Pancreas (tissue), 10 donors: ENCODE measurements around the gene CPN2. TPM values are rescaled to one million over a fixed set of nuclear protein-coding genes. Genes with fewer than 3 reads are reported as not detected.

ENCODE experiments used
- ATAC-seq, 4 donors: fragments of 200-7000 bp; cut with Tn5 transposase; one replicate each; pipeline versions ENCODE4 v1.8.0 to v1.9.1; 2020; ENCODE audit warnings: mild to moderate bottlenecking in 4 of 4, moderate library complexity in 4 of 4
- DNase-seq, 6 donors: peaks; one replicate each; pipeline ENCODE4 v3.0.0-alpha.2; 2020
- FAIRE-seq: peaks from 2 replicates; lab custom pipeline; 2012; peaks lifted over from hg19 to GRCh38; lab: Jason Lieb, UNC
- H3K27ac ChIP-seq, 4 donors: fragments of 200-600 bp; sonication (generic); 1 replicate in 3 of 4; 2 replicates in 1 of 4; pipeline versions ENCODE4 v1.5.0 to v1.8.0; 2020
- H3K27me3 ChIP-seq, 4 donors: fragments of 200-600 bp; one replicate each; pipeline ENCODE4 v1.8.0; 2021
- H3K36me3 ChIP-seq, 3 donors: fragments of 200-600 bp; sonication (generic) in 1 of 3; one replicate each; pipeline versions ENCODE4 v1.5.0 to v1.8.0; 2020 to 2021
- H3K4me1 ChIP-seq, 3 donors: fragments of 200-600 bp; one replicate each; pipeline ENCODE4 v1.8.0; 2021
- H3K4me3 ChIP-seq, 4 donors: fragments of 200-600 bp; sonication (generic) in 2 of 4; one replicate each; pipeline versions ENCODE4 v1.5.0 to v1.8.0; 2020 to 2021
- H3K9me3 ChIP-seq, 4 donors: fragments of 200-600 bp; one replicate each; pipeline ENCODE4 v1.8.0; 2021
- WGBS, 2 donors: extraction: QIAGEN DNeasy Blood & Tissue Kit; methylation state at CpG; one replicate each; pipeline ENCODE4 v1.1.7; 2013; 5-methylcytosine and 5-hydroxymethylcytosine counted together
- intact Hi-C, 3 donors: fragments of 100-400 bp; cut with DNase I; formaldehyde crosslinking; loops; one replicate each; pipeline versions ENCODE4 v1.11.1 to v1.14.2; 2022
- polyA plus RNA-seq, 2 donors: library from polyadenylated mRNA; stranded (reverse); fragments of 200-250 nt; gene quantifications; one replicate each; pipeline ENCODE4 v1.2.3, GENCODE V29; 2013
- total RNA-seq, 6 donors: library from RNA; stranded (reverse); fragmentation: NEBNext Ultra II Directional in 4 of 6; extraction: Animal tissue kit (Norgen Biotek cat#: 25700) in 4 of 6; gene quantifications; one replicate each; pipeline versions ENCODE4 v1.2.1 to v1.2.4, GENCODE V29; 2021 to 2023
- TF ChIP-seq, protein P1 (sequence below), 4 donors: fragments of 200-600 bp; sonication (generic) in 3 of 4; IDR thresholded peaks; one replicate each; pipeline versions ENCODE4 v1.5.0 to v1.8.0; 2021; ENCODE audit warnings: antibody characterized with exemption in 4 of 4
- donor health status: healthy with polysubstance abuse.
- donor health status: DM: no; HTN: no; CAD: no; lungs with moderate emphysema.
- donor health status: DM: no; HTN: no; CAD: no.
- donor health status: control.
- donor health status: control.
- donor health status: Bipolar disorder and iron deficiency.
- donor health status: DM: yes; HTN: yes; CAD: no.
- donor health status: DM: no; HTN: no; CAD: no.
- donor health status: DM: no; HTN: no; CAD: no.
- donor health status: DM: yes; HTN: yes; CAD: no.

The CPN2 gene
- total and polyA plus RNA-seq, 8 donors = 0.09 TPM; not detected in 7

DNA sequence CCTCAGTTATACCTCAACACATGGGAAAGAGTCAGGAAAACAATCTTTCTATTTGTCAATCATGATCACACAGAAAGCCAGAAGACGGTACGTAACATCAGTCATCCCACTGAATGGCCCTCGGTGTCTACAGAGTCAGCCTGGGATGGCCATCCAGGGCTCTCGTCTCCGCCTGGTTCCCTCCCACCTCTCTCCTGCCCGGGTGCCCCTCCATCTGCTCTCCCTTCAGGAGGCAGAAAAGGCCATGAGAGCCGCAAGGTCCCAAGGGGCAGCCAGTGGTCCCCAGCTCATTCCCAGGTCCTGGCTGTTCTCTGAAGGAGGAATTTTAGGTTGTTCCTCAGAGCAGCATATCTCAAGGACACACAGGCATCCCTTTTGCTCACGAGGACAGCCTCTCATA, 22.8 kb upstream of the CPN2 start:
- ATAC-seq = no peak
- TF ChIP-seq, protein P1, sequence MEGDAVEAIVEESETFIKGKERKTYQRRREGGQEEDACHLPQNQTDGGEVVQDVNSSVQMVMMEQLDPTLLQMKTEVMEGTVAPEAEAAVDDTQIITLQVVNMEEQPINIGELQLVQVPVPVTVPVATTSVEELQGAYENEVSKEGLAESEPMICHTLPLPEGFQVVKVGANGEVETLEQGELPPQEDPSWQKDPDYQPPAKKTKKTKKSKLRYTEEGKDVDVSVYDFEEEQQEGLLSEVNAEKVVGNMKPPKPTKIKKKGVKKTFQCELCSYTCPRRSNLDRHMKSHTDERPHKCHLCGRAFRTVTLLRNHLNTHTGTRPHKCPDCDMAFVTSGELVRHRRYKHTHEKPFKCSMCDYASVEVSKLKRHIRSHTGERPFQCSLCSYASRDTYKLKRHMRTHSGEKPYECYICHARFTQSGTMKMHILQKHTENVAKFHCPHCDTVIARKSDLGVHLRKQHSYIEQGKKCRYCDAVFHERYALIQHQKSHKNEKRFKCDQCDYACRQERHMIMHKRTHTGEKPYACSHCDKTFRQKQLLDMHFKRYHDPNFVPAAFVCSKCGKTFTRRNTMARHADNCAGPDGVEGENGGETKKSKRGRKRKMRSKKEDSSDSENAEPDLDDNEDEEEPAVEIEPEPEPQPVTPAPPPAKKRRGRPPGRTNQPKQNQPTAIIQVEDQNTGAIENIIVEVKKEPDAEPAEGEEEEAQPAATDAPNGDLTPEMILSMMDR (IDR thresholded peaks at IDR 0.05) = no peak
- 61 to 69% methylated on average over 8 of the region's 8 CpGs for WGBS, 2 donors

DNA sequence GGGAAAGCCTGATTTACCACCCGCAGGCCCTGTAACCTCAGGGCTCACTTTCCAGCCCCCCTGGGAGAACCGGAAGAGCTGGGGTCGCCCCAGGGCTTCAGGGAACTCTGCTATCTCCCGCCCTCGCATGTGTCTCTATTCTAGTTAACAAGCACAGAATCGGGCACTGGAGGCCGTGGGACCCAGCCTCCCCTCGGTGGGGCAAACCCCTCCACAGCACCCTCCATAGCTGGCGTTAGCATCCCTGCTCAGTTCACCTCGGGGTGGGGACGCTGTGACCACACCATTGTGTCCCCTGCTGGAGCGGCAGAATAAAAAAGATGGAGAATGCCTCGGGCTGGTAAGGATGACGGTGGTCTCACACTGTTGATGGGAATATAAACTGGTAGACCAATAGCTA, 21.9 kb upstream of the CPN2 start:
- FAIRE-seq = no peak
- intact Hi-C loops = no loop called here
- no peak overlapping the region for H3K4me3 ChIP-seq
- no peaks in the 10 kb centered on the region for H3K36me3 ChIP-seq
- no peaks in the 10 kb centered on the region for H3K9me3 ChIP-seq
- TF ChIP-seq, protein P1 (IDR thresholded peaks at IDR 0.05) = no peak
- no peaks in the 10 kb centered on the region for H3K27me3 ChIP-seq
- WGBS, 2 donors = 75 to 84% methylated on average over 14 of the region's 14 CpGs
- no peak for DNase-seq
- ATAC-seq = no peak
- no peaks in the 10 kb centered on the region for H3K4me1 ChIP-seq
- H3K27ac ChIP-seq = no peak overlapping the region

More for the DNA sequence above, 22.8 kb upstream of the CPN2 start:
- Histone ChIP-seq H3K27me3 (no peaks in the 10 kb centered on the region), H3K27ac (no peak overlapping the region), H3K36me3 (no peaks in the 10 kb centered on the region), H3K4me3 (no peak overlapping the region), H3K4me1 (no peaks in the 10 kb centered on the region), H3K9me3 (no peaks in the 10 kb centered on the region)
- intact Hi-C loops = no loop called here
- FAIRE-seq (no peak), DNase-seq (no peak)

DNA sequence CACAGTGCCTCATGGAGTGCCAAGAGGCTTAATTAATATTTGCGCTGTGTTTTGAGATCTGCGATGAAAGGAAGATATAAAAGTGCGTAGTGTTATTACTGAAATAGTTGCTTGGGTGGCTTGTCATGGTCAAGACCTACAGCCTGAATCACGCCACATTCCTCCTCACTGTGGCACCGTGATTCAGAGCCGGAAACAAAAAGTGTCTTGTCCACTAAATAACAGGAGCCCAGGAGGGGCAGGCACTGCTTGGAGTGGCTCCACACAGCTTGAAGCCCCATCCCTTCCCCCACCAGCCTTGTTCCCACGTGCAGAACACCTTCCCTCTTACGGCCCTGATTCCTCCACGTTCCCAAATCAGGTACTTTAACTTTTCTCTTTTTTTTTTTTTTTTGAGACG, 19.6 kb upstream of the CPN2 start:
- TF ChIP-seq, protein P1 (IDR thresholded peaks at IDR 0.05) = no peak
- WGBS, 2 donors = 67 to 71% methylated on average over 9 to 10 of the region's 10 CpGs

DNA sequence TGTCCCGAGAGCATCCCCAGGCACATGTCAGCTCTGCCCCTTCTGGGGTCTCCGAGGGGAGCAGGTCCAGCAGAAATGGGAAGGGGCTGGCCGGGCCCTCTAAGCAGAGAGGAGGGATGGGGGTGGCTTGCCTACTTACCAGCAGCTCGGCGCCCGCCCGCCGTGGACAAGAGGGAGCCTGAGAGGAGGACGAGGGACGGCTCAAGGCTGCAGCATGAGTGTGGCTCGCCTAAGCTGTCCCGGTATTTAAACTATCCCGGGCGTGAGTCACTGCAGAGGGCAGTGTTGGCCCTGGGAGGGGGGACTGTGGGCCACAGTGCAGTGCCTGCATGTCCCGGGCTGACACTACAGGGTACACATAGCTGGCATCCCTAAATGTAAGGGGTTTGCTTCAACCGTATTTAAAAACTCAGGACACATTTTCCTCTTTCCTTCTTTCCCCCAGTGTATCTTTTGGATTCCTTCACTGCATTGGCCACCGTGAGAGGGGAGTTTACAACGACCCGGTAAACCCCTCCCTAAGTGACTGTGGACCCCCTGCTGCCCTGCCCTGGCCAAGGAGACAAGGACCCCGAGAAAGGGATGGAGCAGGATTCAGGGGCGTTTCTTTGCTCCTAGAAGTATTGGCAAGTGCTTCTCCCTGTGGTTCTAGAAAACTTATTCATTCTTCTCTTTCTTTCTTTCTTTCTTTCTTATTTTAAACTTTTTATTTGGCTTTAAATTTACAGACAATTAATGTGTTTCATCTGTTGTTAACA, 18.6 kb upstream of the CPN2 start, which contains the start of gene LRRC15:
Gene LRRC15 (minus strand): TSS at position 222 of the 758 bp plus-strand sequence. CDS start 8,700 bp downstream, outside the sequence.
- H3K27me3 ChIP-seq = no peaks in the 10 kb centered on the region
- ATAC-seq (peak in 3 of 4 donors; percentile 64 to 80 (median 74)), DNase-seq (peak in 1 of 6 donors; percentile 12), FAIRE-seq (no peak)
- no peaks in the 10 kb centered on the region for H3K36me3 ChIP-seq
- H3K9me3 ChIP-seq = no peaks in the 10 kb centered on the region
- H3K4me1 ChIP-seq = no peaks in the 10 kb centered on the region
- no peak within 1 kb of the TSS for H3K4me3 ChIP-seq
- 9 to 12% methylated on average over 21 of the region's 21 CpGs for WGBS, 2 donors
- intact Hi-C loops = no loop called here
- no peak within 1 kb of the TSS for H3K27ac ChIP-seq
- TF ChIP-seq, protein P1 (IDR thresholded peaks at IDR 0.05) = no peak

More for the DNA sequence above, 19.6 kb upstream of the CPN2 start:
- intact Hi-C loops = no loop called here
- no peaks in the 10 kb centered on the region for H3K4me1 ChIP-seq
- no peaks in the 10 kb centered on the region for H3K9me3 ChIP-seq
- H3K4me3 ChIP-seq = no peak overlapping the region
- FAIRE-seq = no peak
- no peak for DNase-seq
- H3K27ac ChIP-seq = no peak overlapping the region
- H3K27me3 ChIP-seq = no peaks in the 10 kb centered on the region
- no peaks in the 10 kb centered on the region for H3K36me3 ChIP-seq
- ATAC-seq = no peak

DNA sequence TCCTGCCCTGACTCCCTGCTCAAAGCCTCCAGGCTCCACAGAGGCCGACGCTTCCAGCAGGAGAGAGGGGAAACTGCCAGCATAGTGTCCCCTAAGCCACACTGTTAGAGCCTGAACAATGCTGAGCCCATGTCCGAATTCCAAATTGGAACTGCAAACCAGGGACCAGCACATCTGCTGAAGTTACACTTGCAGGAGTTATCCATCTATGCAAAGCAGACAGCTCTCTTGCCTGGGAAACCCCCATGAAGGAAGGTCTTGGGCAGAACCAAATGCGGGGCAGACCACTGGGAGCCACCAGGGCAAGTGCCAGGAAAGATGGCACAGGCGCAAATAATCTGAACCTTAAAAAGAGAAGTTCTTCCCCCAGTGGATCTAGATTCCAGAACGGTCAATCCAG, 17.8 kb upstream of the CPN2 start:
- Histone ChIP-seq H3K9me3 (no peaks in the 10 kb centered on the region), H3K4me1 (no peaks in the 10 kb centered on the region), H3K27ac (no peak overlapping the region), H3K27me3 (no peaks in the 10 kb centered on the region), H3K4me3 (no peak overlapping the region), H3K36me3 (no peaks in the 10 kb centered on the region)
- 55 to 56% methylated on average over 6 of the region's 6 CpGs for WGBS, 2 donors
- no peak for DNase-seq
- FAIRE-seq = no peak
- intact Hi-C loops = no loop called here
- TF ChIP-seq, protein P1 (IDR thresholded peaks at IDR 0.05) = no peak
- no peak for ATAC-seq
